ENCODE data around the gene CYTH1. TPM values are rescaled to one million over a fixed set of nuclear protein-coding genes. Genes with fewer than 3 reads are reported as not detected.

CYTH1 gene
- total and polyA plus RNA-seq, 2 donors (not counting 1 experiment from before 2014, with no cell fraction given), result 255 to 353 TPM

- Histone ChIP-seq H3K4me2 (replicated peaks; ENCODE audit: low read depth, low read length, poor library complexity, severe bottlenecking) (no peak overlapping the region), H2AFZ (ENCODE audit: insufficient read depth, low read depth, low read length, poor library complexity, severe bottlenecking) (no peak overlapping the region), H3K79me2 (ENCODE audit: control insufficient read depth, insufficient read depth, low read length) (peaks cover 57% of the 10 kb centered on the region), H3K27me3 (replicated peaks in 1 of 4; ENCODE audit: control extremely low read depth in 1 of 4, control insufficient read depth in 3 of 4, insufficient read depth in 4 of 4, low read length in 3 of 4) (no peaks in the 10 kb centered on the region), H4K20me1 (ENCODE audit: control insufficient read depth, insufficient read depth, low read length, poor library complexity, severe bottlenecking) (peaks cover 51% of the 10 kb centered on the region), H3K4me3 (ENCODE audit: control extremely low read depth in 1 of 5, extremely low read depth in 1 of 5, insufficient read depth in 1 of 5, low read depth in 2 of 5, low read length in 4 of 5) (no peak overlapping the region), H3K4me1 (ENCODE audit: control insufficient read depth in 2 of 2, insufficient read depth in 2 of 2, low read length in 2 of 2) (no peaks in the 10 kb centered on the region), H3K9me3 (ENCODE audit: control extremely low read depth in 1 of 3, control insufficient read depth in 2 of 3, insufficient read depth in 1 of 3, low read length in 2 of 3) (no peaks in the 10 kb centered on the region), H3K27ac (ENCODE audit: low read length in 2 of 2) (no peak overlapping the region), H3K9ac (ENCODE audit: low read length) (no peak overlapping the region), H3K36me3 (replicated peaks in 1 of 2; ENCODE audit: control extremely low read depth in 1 of 2, control insufficient read depth in 1 of 2, extremely low read depth in 1 of 2, insufficient read depth in 2 of 2, low read length in 1 of 2) (peaks cover 2 to 88% of the 10 kb centered on the region in 2 experiments)
- Mint-ChIP-seq H3K4me1 (peaks cover 7% of the 10 kb centered on the region), H3K9me3 (ENCODE audit: insufficient read depth) (no peaks in the 10 kb centered on the region), H3K27me3 (no peaks in the 10 kb centered on the region), H3K4me3 (no peak overlapping the region), H3K27ac (no peak overlapping the region)
- ChIA-PET CTCF (no interaction called here), POLR2A (no interaction called here)
- no peak for DNase-seq
- no peak for TF ChIP-seq CTCF (IDR thresholded peaks at IDR 0.05)
- no peak for TF ChIP-seq EZH2 (IDR thresholded peaks at IDR 0.05; ENCODE audit: borderline replicate concordance, insufficient read depth, low read depth, low read length, poor library complexity, severe bottlenecking)
- 82% methylated on average over 21 of the region's 21 CpGs for WGBS (ENCODE audit: insufficient coverage)
- intact Hi-C loops (cut with micrococcal nuclease), result loop anchor here (5.0 kb wide), 1 partner anchor 40 kb away; no protein-coding TSS in a partner anchor
- no peak for ATAC-seq (ENCODE audit: low read depth)
Observed at GRCh38 chr17:78826836-78827509, 44.9 kb upstream of the CYTH1 start.

DNA sequence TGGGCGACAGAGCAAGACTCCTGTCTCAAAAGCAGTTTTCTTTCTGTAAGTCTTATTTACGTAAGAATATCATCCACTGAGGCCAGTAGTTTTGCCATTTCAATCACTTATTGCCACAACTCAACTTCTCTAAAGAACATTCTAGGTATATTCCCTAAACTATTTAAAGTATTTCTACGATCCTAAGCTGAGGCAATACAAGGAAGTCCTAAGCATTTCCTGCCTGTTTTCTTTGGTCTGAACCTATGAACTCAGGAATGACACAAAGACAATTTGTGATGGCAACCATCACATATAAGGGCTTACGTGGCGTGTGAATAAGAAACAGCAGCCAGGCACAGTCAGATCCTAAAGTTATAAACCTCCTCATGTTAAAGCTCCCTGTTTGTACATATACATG, 44.3 kb upstream of the CYTH1 start:
- ChIA-PET CTCF (no interaction called here), POLR2A (no interaction called here)
- peaks cover 47% of the 10 kb centered on the region for H4K20me1 ChIP-seq (ENCODE audit: control insufficient read depth, insufficient read depth, low read length, poor library complexity, severe bottlenecking)

More for the DNA sequence above, 44.3 kb upstream of the CYTH1 start:
- DNase-seq (no peak), ATAC-seq (ENCODE audit: low read depth) (no peak)
- 95% methylated on average over 3 of the region's 5 CpGs for WGBS (ENCODE audit: insufficient coverage)
- Histone ChIP-seq H3K4me2 (replicated peaks; ENCODE audit: low read depth, low read length, poor library complexity, severe bottlenecking) (no peak overlapping the region), H3K27me3 (replicated peaks in 1 of 4; ENCODE audit: control extremely low read depth in 1 of 4, control insufficient read depth in 3 of 4, insufficient read depth in 4 of 4, low read length in 3 of 4) (no peaks in the 10 kb centered on the region), H3K4me1 (ENCODE audit: control insufficient read depth in 2 of 2, insufficient read depth in 2 of 2, low read length in 2 of 2) (no peaks in the 10 kb centered on the region), H3K9ac (ENCODE audit: low read length) (no peak overlapping the region), H3K4me3 (ENCODE audit: control extremely low read depth in 1 of 5, extremely low read depth in 1 of 5, insufficient read depth in 1 of 5, low read depth in 2 of 5, low read length in 4 of 5) (no peak overlapping the region), H3K36me3 (replicated peaks in 1 of 2; ENCODE audit: control extremely low read depth in 1 of 2, control insufficient read depth in 1 of 2, extremely low read depth in 1 of 2, insufficient read depth in 2 of 2, low read length in 1 of 2) (peaks cover 2 to 88% of the 10 kb centered on the region in 2 experiments), H2AFZ (ENCODE audit: insufficient read depth, low read depth, low read length, poor library complexity, severe bottlenecking) (no peak overlapping the region), H3K79me2 (ENCODE audit: control insufficient read depth, insufficient read depth, low read length) (peaks cover 52% of the 10 kb centered on the region), H3K9me3 (ENCODE audit: control extremely low read depth in 1 of 3, control insufficient read depth in 2 of 3, insufficient read depth in 1 of 3, low read length in 2 of 3) (no peaks in the 10 kb centered on the region), H3K27ac (ENCODE audit: low read length in 2 of 2) (no peak overlapping the region)
- Mint-ChIP-seq H3K4me1 (peaks cover 7% of the 10 kb centered on the region), H3K27me3 (no peaks in the 10 kb centered on the region), H3K9me3 (ENCODE audit: insufficient read depth) (no peaks in the 10 kb centered on the region), H3K27ac (no peak overlapping the region), H3K4me3 (no peak overlapping the region)
- intact Hi-C loops (cut with micrococcal nuclease), result loop anchor here (5.0 kb wide), 1 partner anchor 39 kb away; no protein-coding TSS in a partner anchor
- no peak for TF ChIP-seq EZH2 (IDR thresholded peaks at IDR 0.05; ENCODE audit: borderline replicate concordance, insufficient read depth, low read depth, low read length, poor library complexity, severe bottlenecking)
- no peak for TF ChIP-seq CTCF (IDR thresholded peaks at IDR 0.05)

Data from B cell (primary cell).